HepG2 (cell line): Measurements from ENCODE around the gene KLHDC4. TPM values are rescaled to one million over a fixed set of nuclear protein-coding genes. Genes with fewer than 3 reads are reported as not detected.

ENCODE experiments used
- AHR ChIP-seq: IDR thresholded peaks from 2 replicates; pipeline ENCODE4 v1.6.1; 2018; ENCODE audit warnings: missing genetic modification reagents, missing compliant biosample characterization
- AKNA ChIP-seq: sonication (generic); formaldehyde crosslinking; IDR thresholded peaks from 2 replicates; pipeline ENCODE4 v1.4.0; 2020; ENCODE audit warnings: missing genetic modification reagents, borderline replicate concordance
- DNMT3B ChIP-seq: conservative IDR thresholded peaks from 2 replicates; pipeline ENCODE4 v1.6.1; 2016; ENCODE audit warnings: missing biosample characterization, control low read depth
- ELF1 ChIP-seq: sonication (generic); formaldehyde crosslinking; IDR thresholded peaks from 2 replicates; pipeline ENCODE4 v1.4.0; 2020; ENCODE audit warnings: missing genetic modification reagents
- HES4 ChIP-seq: sonication (generic); formaldehyde crosslinking; IDR thresholded peaks from 2 replicates; pipeline ENCODE4 v1.9.0; 2021; ENCODE audit warnings: mild to moderate bottlenecking, missing genetic modification reagents, borderline replicate concordance
- IKZF5 ChIP-seq: IDR thresholded peaks from 2 replicates; pipeline ENCODE4 v1.6.1; 2018; ENCODE audit warnings: missing genetic modification reagents, mild to moderate bottlenecking, missing compliant biosample characterization
- KDM1A ChIP-seq: IDR thresholded peaks from 2 replicates; pipeline ENCODE4 v1.6.1; 2016; ENCODE audit warnings: missing compliant biosample characterization
- MATR3 ChIP-seq: sonication (generic); formaldehyde crosslinking; IDR thresholded peaks from 2 replicates; pipeline ENCODE4 v1.4.0; 2020; ENCODE audit warnings: missing genetic modification reagents
- MTA1 ChIP-seq: sonication (generic); formaldehyde crosslinking; IDR thresholded peaks from 2 replicates; pipeline ENCODE4 v1.4.0; 2020; ENCODE audit warnings: missing genetic modification reagents, mild to moderate bottlenecking, borderline replicate concordance
- PLRG1 ChIP-seq: fragments of 450-650 bp; conservative IDR thresholded peaks from 2 replicates; pipeline ENCODE4 v1.6.1; 2016
- PRPF4 ChIP-seq: fragments of 200-400 bp; formaldehyde crosslinking; IDR thresholded peaks from 2 replicates; pipeline ENCODE4 v1.6.1; 2016; ENCODE audit warnings: low read length, low read depth; ENCODE audit not compliant: poor library complexity, severe bottlenecking
- RAD51 ChIP-seq: fragments of 450-650 bp; IDR thresholded peaks from 2 replicates; pipeline ENCODE4 v1.6.1; 2016; ENCODE audit warnings: borderline replicate concordance
- RBM39 ChIP-seq: fragments of 200-400 bp; formaldehyde crosslinking; IDR thresholded peaks from one replicate; pipeline ENCODE4 v1.6.1; 2018; ENCODE audit warnings: antibody characterized with exemption, mild to moderate bottlenecking, low read depth, low read length; ENCODE audit not compliant: poor library complexity, severe bottlenecking
- SMYD3 ChIP-seq: sonication (generic); formaldehyde crosslinking; IDR thresholded peaks from 2 replicates; pipeline ENCODE4 v1.8.1; 2023; ENCODE audit warnings: mild to moderate bottlenecking, missing genetic modification reagents
- SRSF9 ChIP-seq: fragments of 200-400 bp; formaldehyde crosslinking; IDR thresholded peaks from 2 replicates; pipeline ENCODE4 v1.6.1; 2018; ENCODE audit warnings: borderline replicate concordance, mild to moderate bottlenecking, low read depth, low read length; ENCODE audit not compliant: insufficient read depth, poor library complexity, severe bottlenecking
- TEF ChIP-seq: sonication (generic); formaldehyde crosslinking; IDR thresholded peaks from 2 replicates; pipeline ENCODE4 v1.5.0; 2020; ENCODE audit warnings: missing genetic modification reagents
- ZNF12 ChIP-seq: sonication (generic); formaldehyde crosslinking; IDR thresholded peaks from 2 replicates; pipeline ENCODE4 v1.5.0; 2020; ENCODE audit warnings: missing genetic modification reagents
- ZNF224 ChIP-seq: sonication (generic); formaldehyde crosslinking; IDR thresholded peaks from 2 replicates; pipeline ENCODE4 v1.5.0; 2020; ENCODE audit warnings: mild to moderate bottlenecking, missing genetic modification reagents
- ZNF317 ChIP-seq: sonication (generic); formaldehyde crosslinking; IDR thresholded peaks from 2 replicates; pipeline ENCODE4 v1.5.0; 2020; ENCODE audit warnings: mild to moderate bottlenecking, missing genetic modification reagents
- ZNF326 ChIP-seq: sonication (generic); formaldehyde crosslinking; IDR thresholded peaks from 2 replicates; pipeline ENCODE4 v1.4.0; 2020; ENCODE audit warnings: missing genetic modification reagents, borderline replicate concordance
- ZNF510 ChIP-seq: sonication (generic); formaldehyde crosslinking; IDR thresholded peaks from 2 replicates; pipeline ENCODE4 v1.4.0; 2020; ENCODE audit warnings: low read depth, mild to moderate bottlenecking, missing genetic modification reagents
- polyA plus RNA-seq, 8 experiments: library from polyadenylated mRNA; depleted of rRNA in 3 of 8; stranded (reverse) in 7 of 8; unstranded in 1 of 8; fragments of >200 nt; fragmentation: Illumina TruSeq in 4 of 8; extraction: Trizol in 4 of 8; gene quantifications; 2 replicates each; pipeline versions ENCODE4 v1.2.1 to v1.2.3, GENCODE V29; 2011 to 2016; ENCODE audit warnings: low read depth in 4 of 8, missing spikeins in 1 of 8, mixed read lengths in 1 of 8; ENCODE audit not compliant: insufficient read depth in 1 of 8
- total RNA-seq, 5 experiments: library from RNA; depleted of rRNA; stranded (reverse); fragments of >200 nt; fragmentation: Illumina TruSeq; extraction: Trizol; gene quantifications; 2 replicates each; pipeline ENCODE4 v1.2.3, GENCODE V29; 2016; ENCODE audit warnings: low read depth in 1 of 5
- TF ChIP-seq, protein P1 (sequence below): sonication (generic); formaldehyde crosslinking; IDR thresholded peaks from 2 replicates; pipeline ENCODE4 v1.4.0; 2020; ENCODE audit warnings: mild to moderate bottlenecking, low read depth, missing genetic modification reagents
- TF ChIP-seq, protein P2 (sequence below): sonication (generic); formaldehyde crosslinking; IDR thresholded peaks from 2 replicates; pipeline ENCODE4 v1.4.0; 2020; ENCODE audit warnings: missing genetic modification reagents

Gene KLHDC4
- total and polyA plus RNA-seq, 2 of the 13 experiments (the other 11 are each of a cell fraction or from before 2014, with no cell fraction given), result 18.7 to 31.8 TPM

DNA sequence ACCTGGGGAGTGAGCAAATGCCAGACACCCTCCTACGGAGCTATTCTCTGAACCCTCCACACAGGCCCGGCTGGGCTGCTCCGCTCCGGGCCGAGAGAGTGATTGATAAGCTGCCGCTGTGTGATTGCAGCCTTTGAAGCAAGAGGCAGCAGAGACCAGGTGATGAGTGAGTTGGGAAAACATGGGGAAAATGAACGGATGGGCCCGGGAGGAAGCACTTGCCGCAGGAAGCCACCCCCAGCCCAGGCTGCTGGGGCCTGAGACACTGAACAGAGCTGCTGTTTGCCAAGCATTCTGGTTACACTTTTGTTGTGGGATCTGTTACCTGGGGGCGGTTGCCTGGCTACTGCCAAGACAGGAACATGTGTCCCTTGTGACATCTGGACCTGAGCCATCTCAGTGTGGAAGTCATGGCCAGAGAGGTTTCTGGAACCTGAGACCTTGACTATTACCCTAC, 46.4 kb upstream of the KLHDC4 start (continued):
- TF ChIP-seq, protein P1, sequence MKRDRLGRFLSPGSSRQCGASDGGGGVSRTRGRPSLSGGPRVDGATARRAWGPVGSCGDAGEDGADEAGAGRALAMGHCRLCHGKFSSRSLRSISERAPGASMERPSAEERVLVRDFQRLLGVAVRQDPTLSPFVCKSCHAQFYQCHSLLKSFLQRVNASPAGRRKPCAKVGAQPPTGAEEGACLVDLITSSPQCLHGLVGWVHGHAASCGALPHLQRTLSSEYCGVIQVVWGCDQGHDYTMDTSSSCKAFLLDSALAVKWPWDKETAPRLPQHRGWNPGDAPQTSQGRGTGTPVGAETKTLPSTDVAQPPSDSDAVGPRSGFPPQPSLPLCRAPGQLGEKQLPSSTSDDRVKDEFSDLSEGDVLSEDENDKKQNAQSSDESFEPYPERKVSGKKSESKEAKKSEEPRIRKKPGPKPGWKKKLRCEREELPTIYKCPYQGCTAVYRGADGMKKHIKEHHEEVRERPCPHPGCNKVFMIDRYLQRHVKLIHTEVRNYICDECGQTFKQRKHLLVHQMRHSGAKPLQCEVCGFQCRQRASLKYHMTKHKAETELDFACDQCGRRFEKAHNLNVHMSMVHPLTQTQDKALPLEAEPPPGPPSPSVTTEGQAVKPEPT (CRISPR knock-in tag), result no peak
- TF ChIP-seq ZNF510 (no peak), DNMT3B (CRISPR knock-in tag) (no peak), RAD51 (no peak), HES4 (CRISPR knock-in tag) (no peak), ZNF224 (CRISPR knock-in tag) (no peak), AHR (CRISPR knock-in tag) (no peak), ZNF12 (CRISPR knock-in tag) (no peak), MTA1 (no peak), ZNF326 (CRISPR knock-in tag) (no peak), MATR3 (CRISPR knock-in tag) (no peak), AKNA (no peak), RBM39 (no peak), TEF (CRISPR knock-in tag) (no peak), IKZF5 (CRISPR knock-in tag) (peak; percentile 63; the same call in 1 of the 2 replicates), SMYD3 (no peak), PRPF4 (no peak), ELF1 (CRISPR knock-in tag) (no peak), PLRG1 (no peak), SRSF9 (no peak), ZNF317 (no peak), KDM1A (0 out of 2 replicates have a peak, but pooled peaks have one; percentile 36)
- TF ChIP-seq, protein P2, sequence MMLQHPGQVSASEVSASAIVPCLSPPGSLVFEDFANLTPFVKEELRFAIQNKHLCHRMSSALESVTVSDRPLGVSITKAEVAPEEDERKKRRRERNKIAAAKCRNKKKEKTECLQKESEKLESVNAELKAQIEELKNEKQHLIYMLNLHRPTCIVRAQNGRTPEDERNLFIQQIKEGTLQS, result no peak
